GM12874 (cell line): Measurements from ENCODE around the gene VAC14.

Experiments
- CTCF ChIP-seq: IDR thresholded peaks from 2 replicates; pipeline ENCODE4 v1.5.1; 2011; ENCODE audit warnings: low read depth, mild to moderate bottlenecking, control low read depth, low read length, moderate library complexity; ENCODE audit not compliant: insufficient read depth

The VAC14 gene

GRCh38 chr16:70754851-70755600 lies 45.9 kb downstream of the VAC14 start:
- TF ChIP-seq CTCF: no peak

GRCh38 chr16:70754371-70754770 lies 46.6 kb downstream of the VAC14 start:
- no peak for TF ChIP-seq CTCF

GRCh38 chr16:70753694-70754325 lies 47.1 kb downstream of the VAC14 start:
- no peak for TF ChIP-seq CTCF

- no peak for TF ChIP-seq CTCF
Measured at GRCh38 chr16:70753228-70753627, 47.7 kb downstream of the VAC14 start.

GRCh38 chr16:70752426-70752825 lies 48.5 kb downstream of the VAC14 start:
- TF ChIP-seq CTCF: no peak

- no peak for TF ChIP-seq CTCF
Measured at GRCh38 chr16:70751593-70751992, 49.4 kb downstream of the VAC14 start.

GRCh38 chr16:70750893-70751467 lies 50.0 kb downstream of the VAC14 start:
- TF ChIP-seq CTCF: no peak
